Measurements from ENCODE around the gene SKIC2. TPM values are rescaled to one million over a fixed set of nuclear protein-coding genes. Genes with fewer than 3 reads are reported as not detected.
"Not testable (repeated sequence)": the region's sequence is repeated elsewhere in the genome, so short reads cannot be mapped to it uniquely, and the experiment has no call there.

SKIC2 gene
- total RNA-seq, 2 experiments from 2014 or later, result 73.2 to 73.4 TPM

- POLR2A ChIA-PET; H3K4me1 Mint-ChIP-seq (ENCODE audit: low read depth); H3K27me3 Mint-ChIP-seq (ENCODE audit: low read depth); CTCF ChIA-PET; ATAC-seq; H3K4me3 Mint-ChIP-seq; H3K36me3 Mint-ChIP-seq (ENCODE audit: low read depth); H3K9me3 Mint-ChIP-seq (ENCODE audit: insufficient read depth); DNase-seq: not testable (repeated sequence)
- H3K27ac Mint-ChIP-seq, result peak overlapping the region; percentile 34
Observed at GRCh38 chr6:32012941-32013617, 54.1 kb downstream of the SKIC2 start.

- POLR2A ChIA-PET; H3K36me3 Mint-ChIP-seq (ENCODE audit: low read depth); H3K4me1 Mint-ChIP-seq (ENCODE audit: low read depth); CTCF ChIA-PET; H3K27ac Mint-ChIP-seq; H3K4me3 Mint-ChIP-seq; H3K27me3 Mint-ChIP-seq (ENCODE audit: low read depth); DNase-seq; H3K9me3 Mint-ChIP-seq (ENCODE audit: insufficient read depth); ATAC-seq: not testable (repeated sequence)
Observed at GRCh38 chr6:32013738-32014137, 54.8 kb downstream of the SKIC2 start.

GRCh38 chr6:32014547-32014946 is 55.6 kb downstream of the SKIC2 start, which contains the start of gene C4B:
C4B (plus strand) TSS chr6:32014795; CDS start chr6:32014846, 51 bp downstream.
- CTCF ChIA-PET; H3K4me1 Mint-ChIP-seq (ENCODE audit: low read depth); H3K27me3 Mint-ChIP-seq (ENCODE audit: low read depth); POLR2A ChIA-PET; H3K36me3 Mint-ChIP-seq (ENCODE audit: low read depth); ATAC-seq; H3K4me3 Mint-ChIP-seq; H3K9me3 Mint-ChIP-seq (ENCODE audit: insufficient read depth); H3K27ac Mint-ChIP-seq; DNase-seq: not testable (repeated sequence)

Small RNAs within 50 kb of the gene (microRNA-seq; reads per million reads assigned to microRNA genes)
- not detected for gene MIR1236

Other genes with a start within 250 kb of the SKIC2 start
- gene LY6G6D, start 243.8 kb upstream of the SKIC2 start, total RNA-seq, result not detected
- under 1 TPM in 1 of 2 experiments, not detected in 1; 0.26 TPM for gene LY6G6C, start 237.4 kb upstream of the SKIC2 start, total RNA-seq
- gene MPIG6B, start 235.8 kb upstream of the SKIC2 start, total RNA-seq, result under 1 TPM; 0.71 to 0.91 TPM
- 10 to 100 TPM; 31.9 to 33.7 TPM for gene DDAH2, start 229.9 kb upstream of the SKIC2 start, total RNA-seq
- gene CLIC1, start 222.6 kb upstream of the SKIC2 start, total RNA-seq, result 100 to 1,000 TPM; 617 to 651 TPM
- 10 to 100 TPM; 64.8 to 73.6 TPM for gene MSH5, start 219.2 kb upstream of the SKIC2 start, total RNA-seq
- gene SAPCD1, start 196.5 kb upstream of the SKIC2 start, total RNA-seq, result 10 to 100 TPM; 14.3 to 15.4 TPM
- gene VWA7, start 181.8 kb upstream of the SKIC2 start, total RNA-seq, result 1 to 10 TPM; 6.4 to 6.6 TPM
- gene VARS1, start 163.4 kb upstream of the SKIC2 start, total RNA-seq, result 100 to 1,000 TPM; 114 to 115 TPM
- 100 to 1,000 TPM; 123 to 128 TPM for gene LSM2, start 152.2 kb upstream of the SKIC2 start, total RNA-seq
- gene HSPA1L, start 143.9 kb upstream of the SKIC2 start, total RNA-seq, result 1 to 10 TPM; 3.0 to 3.1 TPM
- 10 to 100 TPM; 75.6 to 75.7 TPM for gene HSPA1A, start 143.6 kb upstream of the SKIC2 start, total RNA-seq
- gene HSPA1B, start 131.4 kb upstream of the SKIC2 start, total RNA-seq, result 10 to 100 TPM; 84.6 to 87.1 TPM
- gene NEU1, start 96.4 kb upstream of the SKIC2 start, total RNA-seq, result 10 to 100 TPM; 16.5 to 17.8 TPM
- under 1 TPM in 1 of 2 experiments, not detected in 1; 0.39 TPM for gene SLC44A4, start 80.2 kb upstream of the SKIC2 start, total RNA-seq
- gene EHMT2, start 61.5 kb upstream of the SKIC2 start, total RNA-seq, result 10 to 100 TPM; 70.1 to 72.3 TPM
- 1 to 10 TPM; 1.6 to 1.8 TPM for gene ZBTB12, start 57.1 kb upstream of the SKIC2 start, total RNA-seq
- under 1 TPM; 0.26 to 0.87 TPM for gene C2, start 31.5 kb upstream of the SKIC2 start, total RNA-seq
- gene CFB, start 13.1 kb upstream of the SKIC2 start, total RNA-seq, result under 1 TPM in 1 of 2 experiments, not detected in 1; 0.58 TPM
- 10 to 100 TPM; 67.1 to 70.8 TPM for gene NELFE, start 204 bp upstream of the SKIC2 start, total RNA-seq
- 10 to 100 TPM; 14.8 to 17.7 TPM for gene DXO, start 13.0 kb downstream of the SKIC2 start, total RNA-seq
- gene C4A, start 22.9 kb downstream of the SKIC2 start, total RNA-seq, result 1 to 10 TPM; 3.6 to 5.1 TPM
- 1 to 10 TPM; 2.9 to 3.5 TPM for gene C4B, start 55.6 kb downstream of the SKIC2 start, total RNA-seq
- not detected for gene CYP21A2, start 79.2 kb downstream of the SKIC2 start, total RNA-seq
- 1 to 10 TPM; 3.4 to 4.8 TPM for gene TNXB, start 150.2 kb downstream of the SKIC2 start, total RNA-seq
- 100 to 1,000 TPM; 107 to 117 TPM for gene ATF6B, start 169.1 kb downstream of the SKIC2 start, total RNA-seq
- gene FKBPL, start 171.1 kb downstream of the SKIC2 start, total RNA-seq, result 1 to 10 TPM; 7.0 to 8.5 TPM
- gene PRRT1, start 192.8 kb downstream of the SKIC2 start, total RNA-seq, result under 1 TPM; 0.37 to 0.45 TPM
- 10 to 100 TPM; 15.4 to 17.1 TPM for gene PPT2, start 195.0 kb downstream of the SKIC2 start, total RNA-seq
- gene EGFL8, start 205.4 kb downstream of the SKIC2 start, total RNA-seq, result 10 to 100 TPM in 1 of 2 experiments, 1 to 10 TPM in 1; 9.8 to 12.2 TPM
- 10 to 100 TPM; 40.4 to 46.6 TPM for gene AGPAT1, start 216.9 kb downstream of the SKIC2 start, total RNA-seq
- 10 to 100 TPM; 40.4 to 43.3 TPM for gene RNF5, start 219.2 kb downstream of the SKIC2 start, total RNA-seq
- gene AGER, start 225.1 kb downstream of the SKIC2 start, total RNA-seq, result 10 to 100 TPM; 27.8 to 29.9 TPM
- gene PBX2, start 231.0 kb downstream of the SKIC2 start, total RNA-seq, result 10 to 100 TPM; 60.5 to 68.5 TPM
- gene GPSM3, start 233.5 kb downstream of the SKIC2 start, total RNA-seq, result 100 to 1,000 TPM; 216 to 223 TPM

Data from activated CD8-positive, alpha-beta T cell treated with anti-CD3 and anti-CD28 coated beads, Interleukin-2, amount 10 ng/mL, durations not matched to agents 7 days and 5 days (primary cell).